Stimulated activated CD8-positive, alpha-beta memory T cell treated with anti-CD3 and anti-CD28 coated beads, Interleukin-7, amount 100 ng/mL, for 24 hours (primary cell): ENCODE results near the gene AFG3L2.
"Not testable (repeated sequence)": the region's sequence is repeated elsewhere in the genome, so short reads cannot be mapped to it uniquely, and the experiment has no call there.

Experiments
- DNase-seq: peaks from one replicate; pipeline ENCODE4 v3.0.0-alpha.2; 2020; ENCODE audit warnings: low read depth

The AFG3L2 gene

DNA sequence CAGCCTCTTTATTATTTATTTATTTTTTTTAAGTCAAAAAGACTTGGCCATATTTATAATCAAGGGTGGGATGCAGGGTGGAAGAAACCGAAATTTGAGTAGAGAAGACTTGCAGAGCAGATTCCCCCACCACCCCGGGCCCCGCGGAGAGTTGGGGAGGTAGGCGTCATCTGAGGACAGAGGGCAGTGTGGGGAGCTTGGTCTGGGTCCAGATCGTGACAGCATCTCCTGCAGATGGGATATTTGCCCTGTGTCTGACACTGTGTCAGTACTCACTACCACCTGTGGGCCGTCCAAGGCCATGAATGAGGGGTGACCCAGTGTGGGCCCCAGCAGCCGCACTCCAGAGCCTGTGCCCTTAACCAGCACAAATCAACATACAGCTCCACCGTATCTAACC lies 20.2 kb upstream of the AFG3L2 start:
- no peak for DNase-seq

DNA sequence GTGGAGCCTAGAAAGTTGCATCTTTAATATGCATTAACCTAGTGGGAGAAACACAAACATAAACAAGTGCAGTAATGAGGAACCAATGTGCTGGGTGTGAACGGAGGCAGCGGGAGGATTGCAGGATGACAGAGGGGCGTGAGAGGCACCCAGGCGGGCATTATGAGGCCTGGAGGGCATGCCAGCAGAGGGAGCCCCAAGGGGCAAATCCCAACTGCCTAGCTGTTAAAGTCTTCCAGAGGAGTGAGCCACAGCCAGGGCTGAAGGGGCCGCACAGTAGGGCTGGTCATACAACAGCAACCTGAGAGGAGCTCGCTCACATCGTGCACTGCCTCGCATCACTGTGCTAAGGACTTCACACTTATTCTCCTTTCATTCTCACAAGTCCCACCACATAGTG lies 17.4 kb upstream of the AFG3L2 start:
- no peak for DNase-seq

DNA sequence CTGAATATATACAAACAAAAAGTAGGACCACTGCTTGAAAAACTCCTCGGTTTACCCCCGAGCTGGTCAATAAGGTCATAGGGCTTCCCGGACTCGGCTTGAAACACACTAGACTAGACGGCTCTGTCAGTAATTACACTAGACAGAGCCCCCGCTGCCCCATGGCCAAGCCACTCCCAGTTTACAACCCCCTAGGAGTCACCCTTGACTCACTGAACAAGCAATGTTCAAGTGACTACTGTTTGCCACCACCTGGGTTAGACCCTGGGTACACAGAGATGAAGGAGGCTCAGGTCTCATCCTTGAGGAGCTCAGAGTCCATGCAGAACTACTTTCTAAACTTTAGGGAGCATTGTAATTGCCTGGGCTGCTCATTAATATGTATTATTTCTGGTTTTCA lies 17.0 kb upstream of the AFG3L2 start:
- no peak for DNase-seq

DNA sequence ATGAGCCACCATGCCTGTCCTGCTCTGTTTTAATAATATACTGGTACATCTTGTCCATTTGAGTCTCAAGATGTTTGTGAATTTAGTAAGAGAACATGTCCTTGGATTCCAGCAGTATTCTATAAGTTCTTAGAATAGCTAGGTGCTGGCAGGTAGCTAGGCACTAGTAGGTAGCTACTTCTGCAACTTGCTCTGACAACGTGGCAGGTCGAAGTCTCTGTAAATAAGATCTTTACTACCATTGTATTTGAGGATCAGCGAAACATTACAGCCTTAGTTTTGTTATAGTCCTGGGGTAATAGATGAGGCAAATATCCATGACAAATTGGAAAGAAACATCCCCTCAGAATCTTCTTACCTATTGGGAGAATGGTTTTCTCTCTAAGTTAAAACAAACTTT lies 16.5 kb upstream of the AFG3L2 start:
- no peak for DNase-seq

DNA sequence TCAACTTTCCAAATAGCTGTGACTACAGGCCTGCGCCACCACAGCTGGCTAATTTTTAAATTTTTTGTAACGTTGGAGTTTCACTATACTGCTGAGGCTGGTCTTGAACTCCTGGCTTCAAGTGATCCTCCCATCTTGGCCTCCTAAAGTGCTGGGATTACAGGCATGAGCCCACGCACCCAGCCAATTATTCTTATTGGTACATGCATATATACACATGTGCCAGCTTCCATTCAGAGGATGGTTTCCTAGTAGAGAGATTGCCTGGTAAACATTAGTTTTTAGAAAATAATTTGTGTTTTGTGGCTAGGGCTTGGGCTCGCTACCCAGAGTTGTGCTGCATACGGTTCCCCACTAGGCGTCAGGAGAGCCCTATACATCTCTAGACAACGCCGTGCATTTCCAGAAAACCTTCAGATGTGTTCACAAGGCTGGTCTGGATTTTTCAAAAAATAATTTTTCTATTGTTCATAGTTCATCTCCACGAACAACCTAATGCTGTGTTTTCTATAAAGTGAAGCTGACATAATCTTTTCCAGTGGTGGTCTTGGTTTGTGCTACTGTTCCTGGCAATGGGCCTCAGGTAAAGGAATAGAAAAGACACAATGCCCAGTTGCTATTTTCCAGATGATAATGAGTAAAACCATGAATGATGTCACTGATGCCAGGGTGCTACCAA lies 14.6 kb upstream of the AFG3L2 start:
- DNase-seq = no peak

DNA sequence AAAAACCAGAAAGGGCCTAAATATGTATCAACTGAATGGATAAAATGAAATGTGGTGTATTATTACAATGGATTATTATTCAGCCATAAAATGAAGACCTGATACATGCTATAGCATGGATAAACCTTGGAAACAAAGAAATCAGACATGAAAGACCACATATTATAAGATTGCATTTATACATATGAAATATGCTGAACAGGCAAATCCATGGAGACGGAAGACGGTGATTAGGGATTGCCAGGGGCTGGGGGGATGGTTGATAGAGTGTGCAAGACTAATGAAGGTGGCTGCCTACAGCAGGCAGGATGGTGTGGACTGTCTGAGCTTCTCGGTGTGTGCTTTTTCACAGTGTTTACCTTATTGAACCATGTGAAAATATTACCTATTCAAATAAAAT lies 11.4 kb upstream of the AFG3L2 start:
- DNase-seq = no peak

DNA sequence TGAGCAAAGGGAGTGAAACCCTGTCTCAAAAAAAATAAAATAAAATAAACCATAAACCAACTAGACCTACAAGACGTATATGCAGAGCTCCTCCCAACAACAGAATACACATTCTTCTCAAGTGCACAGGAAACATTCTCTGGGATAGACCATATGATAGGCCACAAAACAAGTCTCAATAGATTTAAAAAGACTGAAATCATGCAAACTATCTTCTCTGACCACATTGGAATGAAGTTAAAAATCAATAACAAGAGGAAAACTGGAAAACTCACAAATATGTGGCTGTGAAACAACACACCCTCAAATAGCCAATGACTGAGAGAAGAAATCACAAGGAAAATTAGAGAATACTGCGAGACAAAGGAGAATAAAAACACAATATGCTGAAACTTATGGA lies 7.2 kb upstream of the AFG3L2 start:
- DNase-seq = no peak

DNA sequence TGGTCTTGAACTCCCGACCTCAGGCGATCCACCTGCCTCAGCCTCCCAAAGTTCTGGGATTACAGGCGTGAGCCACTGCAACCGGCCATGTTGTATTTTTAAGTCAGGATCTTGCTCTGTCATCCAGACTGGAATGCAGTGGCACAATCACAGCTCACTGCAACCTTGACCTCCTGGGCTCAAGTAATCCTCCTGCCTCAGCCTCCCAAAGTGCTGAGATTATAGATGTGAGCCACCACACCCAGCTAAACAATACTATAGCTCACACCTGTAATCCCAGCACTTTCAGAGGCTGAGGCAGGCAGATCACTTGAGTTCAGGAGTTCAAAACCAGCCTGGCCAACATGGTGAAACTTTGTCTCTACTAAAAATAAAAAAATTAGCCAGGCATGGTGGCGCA lies 6.7 kb upstream of the AFG3L2 start:
- not testable (repeated sequence) for DNase-seq

DNA sequence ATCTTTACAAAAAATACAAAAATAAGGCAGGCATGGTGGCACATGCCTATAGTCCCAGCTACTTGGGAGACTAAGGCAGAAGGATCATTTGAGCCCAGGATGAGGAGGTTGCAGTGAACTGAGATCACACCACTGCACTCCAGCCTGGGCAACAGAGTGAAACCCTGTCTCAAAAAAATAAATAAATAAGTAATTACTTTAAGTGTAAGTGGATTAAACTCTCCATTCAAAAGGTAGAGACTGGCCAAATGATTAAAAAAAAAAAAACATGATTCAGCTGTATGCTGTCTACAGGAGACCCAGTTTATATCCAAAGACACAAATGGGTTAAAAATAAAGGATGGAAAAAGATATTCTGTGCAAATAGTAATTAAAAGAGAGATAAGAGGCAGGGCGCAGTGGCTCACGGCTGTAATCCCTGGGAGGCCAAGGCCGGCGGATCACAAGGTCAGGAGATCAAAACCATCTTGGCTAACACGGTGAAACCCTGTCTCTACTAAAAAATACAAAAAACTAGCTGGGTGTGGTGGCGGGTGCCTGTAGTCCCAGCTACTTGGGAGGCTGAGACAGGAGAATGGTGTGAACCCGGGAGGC lies 5.3 kb upstream of the AFG3L2 start:
- DNase-seq = not testable (repeated sequence)

DNA sequence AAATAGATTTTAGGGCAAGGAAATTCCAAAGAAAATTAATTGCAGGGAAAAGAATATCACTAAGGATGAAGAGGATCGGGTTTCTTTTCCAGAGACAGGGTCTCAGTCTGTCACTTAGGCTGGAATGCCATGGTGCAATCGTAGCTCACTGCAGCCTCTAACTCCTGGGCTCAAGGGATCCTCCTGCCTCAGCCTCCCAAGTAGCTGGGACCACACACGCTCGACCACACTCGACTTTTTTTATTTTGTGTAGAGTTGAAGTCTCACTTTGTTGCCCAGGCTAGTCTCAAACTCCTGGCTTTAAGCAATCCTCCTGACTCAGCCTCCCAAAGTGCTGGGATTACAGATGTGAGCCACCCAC lies 1.2 kb upstream of the AFG3L2 start:
- not testable (repeated sequence) for DNase-seq

DNA sequence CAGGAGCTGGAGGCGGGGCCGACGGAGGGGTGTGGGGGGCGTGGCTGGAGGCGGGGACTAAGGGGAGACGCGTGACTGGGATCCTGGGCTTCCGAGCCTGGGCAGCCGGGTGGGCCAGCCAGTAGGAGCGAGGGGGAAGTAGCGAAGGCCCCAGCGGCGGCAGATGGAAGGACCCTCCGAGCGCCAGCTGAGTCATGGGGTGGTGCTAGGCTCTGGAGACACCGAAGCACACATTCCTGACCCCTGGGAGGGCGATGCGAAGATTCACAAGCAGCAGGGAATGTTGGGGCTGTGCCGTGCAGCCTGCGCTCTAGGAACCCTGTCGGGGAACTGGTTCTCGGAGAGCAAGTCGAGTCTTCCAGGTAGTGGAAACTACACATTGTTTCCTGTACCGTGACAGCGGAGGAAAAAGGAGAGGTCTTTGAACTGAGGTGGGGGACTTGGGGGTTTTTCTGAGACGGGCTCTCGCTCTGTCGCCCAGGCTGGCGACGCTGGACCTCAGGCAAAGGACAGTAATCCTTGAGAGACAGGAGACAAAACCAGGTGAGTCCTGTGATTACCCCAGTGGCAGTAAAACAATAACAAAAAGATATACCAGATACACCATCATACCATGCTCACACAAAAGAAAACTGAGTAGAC lies 650 bp upstream of the AFG3L2 start:
- no peak for DNase-seq

DNA sequence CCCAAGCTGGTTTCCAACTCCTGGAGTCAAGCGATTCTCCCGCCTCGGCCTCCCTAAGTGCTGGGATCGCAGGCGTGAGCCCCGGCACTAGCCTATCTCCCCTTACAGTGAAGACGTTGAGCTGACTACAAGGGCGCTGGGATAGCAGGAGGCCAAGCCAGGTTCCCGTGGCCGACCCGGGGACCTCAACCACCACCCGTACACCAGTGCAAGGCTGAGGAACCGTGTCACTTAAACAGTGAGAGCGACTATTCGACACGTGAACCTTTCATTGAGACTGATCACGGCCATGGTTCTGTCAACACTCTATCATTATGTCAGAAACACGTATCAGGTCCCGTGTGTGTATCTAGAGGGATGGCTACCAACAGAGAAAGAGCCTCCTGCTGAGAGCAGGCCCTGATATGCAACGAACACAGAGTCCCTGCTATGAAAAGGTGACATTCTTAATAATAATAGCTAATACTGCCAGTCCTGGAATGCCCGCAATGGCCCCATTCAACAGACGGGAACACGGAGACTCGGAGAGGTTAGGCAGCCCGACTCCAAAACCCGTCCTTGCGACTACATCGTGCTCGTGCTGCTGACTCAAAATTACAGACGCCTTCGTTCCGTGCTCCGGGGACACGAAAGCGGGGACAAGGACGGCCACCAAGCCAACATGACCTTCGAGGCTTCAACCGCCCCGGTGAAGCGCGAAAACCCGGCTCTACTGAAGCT lies 833 bp downstream of the AFG3L2 start:
- DNase-seq = no peak

DNA sequence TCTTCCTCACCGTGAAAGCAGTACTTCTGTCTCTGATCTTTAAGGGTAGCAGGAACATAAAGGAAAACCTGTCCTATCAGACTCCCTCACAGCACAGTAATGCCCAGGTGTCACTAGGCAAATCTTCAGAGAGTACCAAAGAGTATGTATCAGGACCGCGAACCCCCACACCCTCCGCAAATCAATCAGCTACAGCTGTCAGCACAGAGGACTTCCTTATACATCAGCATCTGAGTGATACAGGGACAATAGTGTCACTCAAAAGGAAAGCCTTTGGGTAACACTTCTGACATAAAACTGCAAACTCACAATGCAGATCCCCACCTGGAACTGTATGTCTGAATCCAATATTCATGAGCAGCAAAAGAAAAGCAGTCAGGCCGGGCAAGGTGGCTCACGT lies 2.6 kb downstream of the AFG3L2 start:
- no peak for DNase-seq

DNA sequence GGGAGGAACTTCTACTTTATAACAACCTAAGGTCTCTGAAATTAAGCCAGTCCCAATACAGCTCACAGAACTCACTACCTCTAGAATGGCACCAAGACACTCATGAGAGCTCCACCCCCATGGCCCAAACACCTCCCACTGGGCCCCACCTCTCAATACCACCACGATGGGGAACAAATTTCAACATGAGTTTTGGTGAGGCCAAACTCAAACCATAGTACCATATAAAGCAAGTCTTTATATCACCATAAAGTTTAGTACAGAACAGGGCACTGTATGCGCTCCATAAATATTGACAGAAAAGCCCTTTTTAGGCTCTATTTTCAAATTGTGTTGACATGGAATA lies 3.3 kb downstream of the AFG3L2 start:
- DNase-seq = no peak

DNA sequence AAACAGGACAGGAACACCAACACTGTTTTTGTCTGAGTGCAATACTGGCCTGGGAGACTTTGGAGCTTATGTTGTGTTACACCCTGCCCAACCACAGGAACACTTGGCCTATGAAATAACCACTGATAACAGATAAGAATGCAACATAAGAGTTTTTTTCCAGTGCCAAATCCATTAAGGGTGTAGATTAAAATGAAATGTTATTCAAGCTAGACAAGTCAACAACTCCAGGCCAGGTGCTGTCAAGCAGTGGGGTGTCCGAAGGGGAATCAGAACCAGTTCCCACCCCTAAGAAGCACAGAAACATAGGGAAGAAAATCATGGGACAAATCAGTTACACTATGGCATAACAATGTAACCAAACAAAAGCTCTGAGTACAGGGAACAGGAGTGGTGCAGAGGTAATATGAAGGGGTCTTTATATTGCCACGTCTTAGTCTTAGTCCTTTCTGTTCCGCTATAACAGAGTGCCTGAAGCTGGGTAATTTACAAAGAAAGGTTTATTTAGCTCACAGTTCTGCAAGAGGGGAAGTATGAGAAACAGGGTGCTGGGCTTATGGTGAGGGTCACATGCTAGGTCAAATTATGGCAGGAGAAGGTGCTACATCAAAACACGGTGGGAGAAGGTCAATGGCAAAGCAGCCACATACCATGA lies 3.8 kb downstream of the AFG3L2 start:
- no peak for DNase-seq

DNA sequence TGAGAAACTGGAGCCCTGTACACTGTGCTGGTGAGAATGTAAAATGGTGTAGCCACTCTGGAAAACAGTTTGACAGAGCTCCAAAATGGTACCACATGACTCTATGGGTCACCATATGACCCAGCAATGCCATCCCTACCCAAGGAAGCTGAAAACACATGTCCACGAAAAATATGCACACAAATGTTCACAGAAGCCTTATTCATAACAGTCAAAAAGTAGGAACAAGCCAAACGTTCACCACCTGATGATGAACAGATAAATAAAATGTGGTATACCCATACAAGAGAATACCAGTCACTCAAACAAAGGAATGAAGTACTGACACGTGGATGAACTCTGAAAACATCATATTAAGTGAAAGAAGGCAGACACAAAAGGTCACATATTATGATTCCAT lies 4.6 kb downstream of the AFG3L2 start:
- DNase-seq = no peak

DNA sequence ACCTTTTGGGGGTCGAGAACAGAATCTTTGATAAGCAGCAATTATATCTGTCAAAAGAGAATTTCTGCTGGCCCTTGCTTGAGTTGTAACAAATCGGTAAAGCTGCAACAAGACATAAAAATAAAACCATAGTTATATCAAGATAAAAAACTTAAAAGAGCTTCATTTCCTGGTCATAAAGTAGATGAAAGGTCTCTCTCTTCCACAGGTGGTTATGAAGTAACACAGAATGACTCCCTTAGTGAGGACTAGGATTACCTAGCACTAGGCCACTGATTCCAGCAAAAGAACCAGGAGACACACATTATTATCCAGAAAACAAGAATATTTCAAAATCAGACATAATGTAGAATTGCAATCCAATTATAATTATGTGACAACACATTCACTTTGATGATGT lies 5.4 kb downstream of the AFG3L2 start:
- no peak for DNase-seq

DNA sequence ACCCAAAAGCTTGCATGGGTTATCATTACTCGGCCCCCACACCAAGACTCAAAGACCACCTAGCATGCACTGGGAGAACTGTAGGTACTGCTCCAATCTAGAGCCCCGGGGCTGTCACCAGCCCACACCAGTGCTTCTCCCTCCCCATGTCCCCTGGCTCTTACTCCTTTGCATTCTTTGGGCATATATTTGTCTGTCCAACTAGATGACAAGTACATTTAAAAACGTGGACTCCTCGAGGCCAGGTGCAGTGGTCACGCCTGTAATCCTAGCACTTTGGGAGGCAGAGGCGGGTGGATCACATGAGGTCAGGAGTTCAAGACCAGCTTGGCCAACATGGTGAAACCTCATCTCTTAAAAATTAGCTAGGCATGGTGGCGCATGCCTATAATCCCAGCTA lies 7.8 kb downstream of the AFG3L2 start:
- DNase-seq = no peak

DNA sequence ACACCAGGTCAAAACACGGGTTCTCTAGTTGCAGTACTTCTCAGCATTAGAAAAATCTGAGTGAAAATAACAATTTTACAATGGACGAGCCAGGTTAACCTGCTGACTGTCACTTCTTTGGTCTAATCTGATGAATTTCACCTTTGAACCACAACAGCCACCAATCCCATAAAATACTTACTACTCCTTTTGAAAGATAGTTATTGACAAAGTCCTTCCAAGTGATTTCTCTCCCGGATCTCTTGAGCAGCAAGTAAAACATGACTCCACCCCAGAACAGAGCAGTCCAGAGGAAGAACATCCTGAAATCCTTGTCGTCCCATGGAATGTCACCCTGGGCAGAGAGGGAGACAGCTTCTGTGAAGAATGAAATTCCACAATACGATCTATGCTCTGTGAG lies 10.2 kb downstream of the AFG3L2 start:
- DNase-seq = no peak

DNA sequence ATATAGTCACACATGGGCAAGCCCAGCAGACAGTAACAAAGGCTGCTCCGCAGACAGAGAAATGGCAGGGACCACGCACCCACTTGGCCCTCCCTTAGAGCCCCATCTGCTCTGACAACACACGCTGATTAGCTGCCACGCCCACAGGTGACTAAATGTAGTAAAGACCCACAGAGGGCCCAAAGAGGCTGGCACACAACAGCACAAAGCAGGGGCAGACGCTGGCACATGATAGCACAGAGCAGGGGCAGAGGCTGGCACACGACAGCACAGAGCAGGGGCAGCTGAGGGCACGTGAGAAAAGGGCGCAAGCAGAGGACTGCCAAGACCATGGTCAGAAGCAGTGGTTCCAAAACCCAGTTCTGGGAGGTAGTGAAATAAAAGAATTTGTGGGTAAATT lies 10.6 kb downstream of the AFG3L2 start:
- DNase-seq = no peak

DNA sequence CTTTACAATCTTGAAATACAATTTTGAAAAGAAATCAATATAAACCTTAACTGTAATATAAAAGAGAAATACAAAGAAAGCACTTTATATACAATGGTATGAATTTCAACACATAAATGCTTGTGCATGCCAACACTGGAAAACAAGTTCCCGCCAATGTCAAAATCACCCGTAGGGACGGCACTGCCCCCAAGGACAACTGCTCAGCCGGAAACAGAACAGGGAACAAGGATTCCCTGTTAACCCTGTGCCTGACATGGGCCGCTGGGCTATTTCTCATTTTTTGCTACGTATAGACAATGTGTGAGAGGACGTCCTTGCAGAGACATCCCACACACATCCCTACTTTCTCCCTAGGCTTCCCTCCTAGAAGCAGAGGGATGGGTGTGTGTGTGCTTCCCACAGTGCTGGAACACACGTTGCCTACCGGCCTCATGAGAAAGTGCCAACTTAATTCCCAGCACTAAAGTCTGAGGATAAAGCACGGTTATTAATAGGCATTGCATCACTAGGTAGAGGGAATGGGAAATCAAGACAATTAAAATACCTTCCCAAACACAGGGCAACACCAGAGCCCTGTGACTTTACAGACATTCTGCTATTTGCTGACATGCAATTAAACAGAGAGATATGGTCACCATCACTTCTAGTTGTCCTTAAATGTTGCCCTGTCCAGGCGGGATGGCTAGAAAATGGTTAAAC lies 14.4 kb downstream of the AFG3L2 start:
- no peak for DNase-seq

DNA sequence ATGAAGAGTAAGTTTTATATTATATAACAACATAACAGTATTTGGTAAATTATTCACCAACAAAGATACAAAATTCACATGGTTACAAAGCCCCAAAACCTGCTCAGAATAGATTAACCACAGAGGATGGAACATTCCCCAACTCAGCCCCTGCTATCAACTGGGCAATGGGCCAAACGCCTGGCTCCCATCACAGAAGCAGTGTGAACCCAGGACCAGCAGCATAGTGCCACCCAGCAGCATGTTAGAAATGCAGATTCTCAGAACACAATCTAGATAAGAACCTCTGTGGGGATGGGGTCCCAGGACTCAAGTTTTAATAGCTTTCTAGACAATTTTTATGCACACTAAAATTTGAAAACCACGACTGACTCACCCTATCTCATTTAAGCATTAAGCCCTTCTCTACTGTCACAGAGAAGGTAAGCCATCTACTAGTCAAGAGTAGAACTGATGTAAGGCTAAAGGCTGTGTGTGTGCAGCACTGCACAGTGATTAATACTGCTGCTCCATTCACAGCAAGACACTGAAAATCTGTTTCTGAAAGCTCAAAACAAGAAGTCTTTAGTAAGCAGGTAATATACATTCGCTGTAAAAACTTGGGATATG lies 15.2 kb downstream of the AFG3L2 start:
- no peak for DNase-seq
